ENCODE results near the gene CCDC134.
"Not testable (repeated sequence)": the region's sequence is repeated elsewhere in the genome, so short reads cannot be mapped to it uniquely, and the experiment has no call there.

CCDC134 gene

DNA sequence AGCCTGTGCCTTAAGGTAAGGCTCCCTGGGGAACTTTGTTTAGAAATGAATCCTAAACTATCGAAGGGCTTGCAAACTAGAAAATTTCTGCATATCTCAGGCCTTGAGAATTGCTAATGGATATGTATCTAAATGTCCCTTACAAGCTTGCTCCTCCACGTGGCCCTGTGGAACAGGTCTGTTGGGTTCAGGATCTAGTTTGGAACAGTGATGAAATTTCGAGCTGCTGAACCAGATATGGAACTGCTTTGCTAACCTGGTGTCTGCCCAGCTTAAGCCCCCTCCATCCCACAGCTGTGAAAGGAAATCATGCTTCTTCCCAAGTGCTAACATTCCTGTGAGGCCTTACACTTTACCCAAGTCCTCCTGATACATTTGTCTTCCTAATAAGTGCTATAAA lies 44.0 kb downstream of the CCDC134 start:
- no peak for DNase-seq (ENCODE audit: low spot score)

DNA sequence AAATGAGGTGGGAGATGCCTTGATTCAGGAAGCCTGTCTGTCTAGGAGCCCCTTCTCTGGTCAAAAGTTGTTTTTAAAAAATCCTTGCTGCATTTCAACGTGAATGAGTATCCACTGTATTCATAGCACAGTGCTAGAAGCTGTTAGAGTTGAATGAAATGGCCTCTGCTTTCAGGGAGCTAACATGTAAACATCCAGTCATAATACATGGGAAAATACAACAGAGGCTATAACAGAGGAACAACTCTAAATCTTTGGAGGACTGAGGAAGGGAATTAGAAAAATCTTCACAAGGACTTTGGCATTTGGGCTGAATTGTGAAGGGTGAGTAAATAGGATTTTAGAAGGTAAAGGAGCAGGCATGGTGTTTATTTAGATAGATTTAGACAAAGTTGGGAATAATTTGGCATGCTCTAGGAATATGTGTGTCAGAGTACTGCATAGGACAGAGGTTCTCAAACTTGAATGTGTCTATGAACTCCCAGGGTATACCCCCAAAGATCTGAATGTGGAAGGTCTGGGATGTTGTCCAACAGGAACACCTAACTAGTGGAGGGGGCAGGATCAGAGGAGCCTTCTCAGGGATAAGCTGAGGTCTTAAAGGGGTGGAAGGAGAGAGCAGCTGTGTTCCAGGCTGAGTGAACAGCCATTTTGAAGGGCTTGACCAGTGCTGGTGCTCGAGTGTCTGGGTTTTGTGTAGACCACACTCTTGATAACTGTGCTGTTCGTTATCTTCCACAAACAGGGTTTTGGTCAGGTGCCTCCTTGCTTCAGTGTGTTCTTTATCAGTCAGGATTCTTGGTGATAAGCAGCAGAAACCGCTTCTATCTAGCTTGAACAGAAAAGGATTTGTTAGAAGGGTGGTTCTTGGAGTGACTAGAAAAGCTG lies 45.1 kb downstream of the CCDC134 start:
- DNase-seq (ENCODE audit: low spot score): no peak

DNA sequence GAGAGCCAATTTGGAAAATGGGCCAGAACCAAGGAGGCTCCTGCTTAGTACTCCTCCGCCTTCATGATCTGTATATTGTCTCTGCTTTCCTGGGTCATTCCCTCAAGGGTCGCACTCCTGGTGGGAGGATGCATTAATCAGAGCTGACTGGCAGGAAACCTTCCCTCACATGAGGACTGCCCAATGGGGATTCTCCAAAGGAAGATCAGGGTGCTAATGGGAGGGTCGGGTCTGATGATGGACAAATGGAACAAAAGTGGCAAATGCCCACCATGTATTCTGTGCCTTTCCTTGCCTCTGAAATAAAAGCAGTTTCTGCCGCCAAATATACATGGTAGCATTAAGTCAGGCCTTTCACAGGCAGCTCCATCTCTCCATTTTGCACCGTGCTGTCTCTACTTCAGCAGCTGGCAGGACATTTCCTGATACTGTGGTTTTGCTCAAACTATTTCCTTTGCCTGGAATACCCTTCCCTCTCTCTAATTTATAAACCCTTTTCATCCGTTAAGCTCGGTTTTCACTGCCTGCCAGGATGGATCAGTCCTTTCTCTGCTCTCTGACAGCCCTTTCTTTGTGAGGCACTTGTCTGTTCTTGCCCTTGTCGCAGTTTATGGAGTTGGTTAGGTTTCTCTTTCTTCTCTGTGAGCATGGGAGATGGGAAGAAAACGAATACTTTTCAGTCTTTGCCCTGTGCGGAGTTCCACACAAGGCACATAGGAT lies 45.9 kb downstream of the CCDC134 start:
- DNase-seq (ENCODE audit: low spot score): no peak

DNA sequence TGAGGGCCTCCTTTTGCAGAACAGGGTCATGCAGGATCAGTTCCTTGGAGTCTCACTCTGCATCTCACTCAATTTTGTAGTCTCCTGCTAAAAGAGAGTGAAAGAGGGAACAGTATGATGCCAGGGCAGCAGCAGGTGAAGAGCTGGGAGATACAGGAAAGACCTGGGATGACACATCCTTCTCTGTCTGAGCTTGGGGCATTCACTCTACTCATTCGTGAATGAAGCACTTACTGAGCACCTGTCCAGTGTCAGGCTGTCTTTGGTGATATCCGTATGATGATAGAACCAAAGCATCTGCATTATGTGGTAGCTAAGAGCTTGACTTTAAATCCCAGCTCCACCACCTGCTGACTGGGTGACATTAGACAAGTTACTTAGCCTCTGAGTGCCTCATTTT lies 46.8 kb downstream of the CCDC134 start:
- no peak for DNase-seq (ENCODE audit: low spot score)

DNA sequence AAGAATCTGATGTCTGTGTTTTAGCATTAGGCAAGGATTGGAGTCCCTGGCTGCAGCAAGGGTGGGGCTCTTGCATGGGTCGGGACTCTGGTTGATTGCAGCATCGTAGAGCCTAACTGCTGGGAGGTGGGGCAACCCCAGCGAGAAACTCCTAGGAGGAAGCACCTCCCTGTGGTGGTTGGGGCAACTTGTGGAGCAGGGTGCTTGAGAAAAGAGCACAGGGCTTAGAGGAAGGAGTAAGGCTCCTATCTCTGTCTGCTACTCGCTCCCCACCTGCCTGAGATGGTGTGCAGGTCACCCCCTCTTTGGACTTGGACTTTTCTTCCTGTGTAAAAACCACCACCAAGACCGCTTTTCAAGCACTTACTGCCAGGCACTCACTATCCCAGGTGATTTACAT lies 48.0 kb downstream of the CCDC134 start:
- no peak for DNase-seq (ENCODE audit: low spot score)

DNA sequence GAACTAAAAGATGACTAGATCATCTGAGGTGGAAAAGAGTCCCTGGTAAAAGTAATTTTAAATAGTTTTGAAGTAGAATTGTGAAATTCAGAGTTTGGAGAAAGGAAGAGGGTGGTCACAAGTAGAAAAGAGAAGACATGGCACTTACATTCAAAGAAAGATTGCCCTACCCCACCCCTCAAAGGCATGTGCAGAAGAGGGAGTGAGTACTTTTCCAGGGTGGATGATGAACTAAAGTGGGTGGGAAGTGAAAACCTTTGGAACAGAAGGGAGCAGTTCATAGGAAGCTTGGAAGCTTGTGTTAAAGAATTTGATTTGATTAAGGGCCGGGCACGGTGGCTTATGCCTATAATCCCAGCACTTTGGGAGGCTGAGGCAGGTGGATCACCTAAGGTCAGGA lies 56.0 kb downstream of the CCDC134 start:
- DNase-seq (ENCODE audit: low spot score): no peak

DNA sequence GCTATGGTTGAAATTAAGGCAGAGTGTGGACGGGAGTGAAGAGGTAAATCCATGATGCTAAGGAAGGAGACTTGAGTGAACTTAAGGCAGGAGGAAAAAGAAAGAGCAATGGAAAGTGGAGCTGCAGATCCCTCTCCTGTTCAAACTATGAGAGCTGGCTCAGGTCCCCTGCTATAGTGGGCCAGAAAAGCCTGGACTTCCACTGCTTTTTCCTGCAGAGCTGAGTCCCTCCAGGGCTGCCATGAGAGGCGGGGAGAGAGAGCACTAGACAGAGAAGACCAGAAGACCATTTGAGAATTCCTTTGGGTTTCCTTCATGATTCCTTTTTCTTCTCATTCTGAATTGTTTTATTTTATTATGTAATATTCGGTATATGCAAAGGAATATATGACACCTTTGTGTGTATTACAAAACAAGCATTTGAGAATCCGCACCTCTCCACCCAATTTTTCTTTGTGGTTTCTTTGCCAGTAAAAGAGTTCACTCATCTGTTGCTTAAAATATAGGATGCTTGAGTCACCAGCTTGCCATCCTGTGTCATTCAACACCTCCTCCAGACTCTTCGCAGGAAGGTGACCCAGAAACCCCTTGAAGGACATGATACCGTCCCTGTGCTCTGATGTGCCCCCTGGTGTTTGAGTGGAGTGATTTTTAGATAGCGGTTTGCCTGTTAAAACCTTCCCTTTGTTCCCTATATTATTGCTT lies 56.8 kb downstream of the CCDC134 start:
- peak; percentile 94 for DNase-seq (ENCODE audit: low spot score)

DNA sequence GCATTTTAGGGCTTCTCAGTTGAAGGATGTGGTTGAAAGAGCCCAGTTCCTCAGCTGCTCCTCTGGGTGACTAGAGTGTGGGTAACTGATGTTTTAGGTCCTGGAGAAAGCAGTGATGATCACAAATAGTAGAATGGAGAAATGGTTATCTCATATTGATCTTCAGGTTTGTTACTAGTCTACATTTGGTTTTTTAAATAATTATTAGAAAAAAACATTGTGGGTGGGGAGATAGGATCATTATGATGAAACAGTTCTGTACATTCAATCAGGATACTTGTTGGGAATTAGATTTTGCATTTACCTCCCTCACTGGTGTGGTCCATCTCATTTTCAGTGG lies 57.4 kb downstream of the CCDC134 start:
- DNase-seq (ENCODE audit: low spot score): no peak

DNA sequence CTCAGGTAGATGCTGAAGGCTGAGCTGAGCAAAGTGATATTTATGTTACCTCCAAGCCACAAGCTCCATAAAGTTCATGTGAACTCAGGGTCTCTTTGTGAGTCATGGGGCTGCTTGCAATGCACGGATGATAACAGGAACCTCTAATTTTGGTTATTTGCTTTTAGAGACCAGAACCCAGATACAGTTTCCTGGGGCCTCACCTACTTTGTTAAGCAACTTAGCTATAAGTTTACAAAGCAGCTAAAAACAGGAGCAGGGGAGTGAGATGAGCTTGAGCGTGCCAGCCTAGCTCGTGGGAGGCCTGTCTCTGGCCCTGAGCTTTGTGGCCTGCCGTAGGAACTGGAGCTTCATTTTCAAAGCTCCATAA lies 61.7 kb downstream of the CCDC134 start:
- peak; percentile 68 for DNase-seq (ENCODE audit: low spot score)

DNA sequence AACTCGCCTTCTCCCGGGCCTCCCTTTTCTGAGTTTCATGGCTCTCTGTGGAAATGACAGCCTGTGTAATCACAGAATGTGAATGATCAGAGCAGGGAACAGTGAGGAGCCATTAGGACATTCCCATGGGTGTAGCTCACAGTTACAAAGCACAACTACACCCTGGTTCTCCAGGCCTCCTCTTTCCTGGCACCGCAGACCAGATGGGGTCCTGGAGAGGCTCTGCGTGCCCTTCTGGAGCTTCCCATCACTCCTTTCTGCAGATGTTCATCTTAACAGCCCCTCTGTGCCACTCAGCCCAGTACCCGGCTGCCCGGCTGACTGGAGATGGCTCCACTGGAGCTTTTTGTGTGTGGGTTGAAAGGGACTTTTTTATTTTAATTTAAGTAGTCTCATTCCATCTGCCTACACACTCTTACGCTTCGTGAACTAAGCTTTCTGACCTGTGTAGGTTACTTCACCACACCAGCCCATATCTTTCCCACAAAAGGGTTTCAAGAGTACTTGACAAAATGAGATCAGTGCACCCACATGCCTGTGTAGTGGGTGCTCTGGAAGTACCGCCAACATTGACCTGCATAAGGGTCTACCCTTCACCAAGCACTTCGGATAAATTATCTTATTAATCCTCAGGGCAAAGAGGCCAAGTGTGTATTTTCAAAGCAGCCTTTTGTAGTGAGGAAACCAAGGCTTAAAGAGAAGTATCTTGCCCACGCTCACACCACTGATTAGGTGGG lies 62.2 kb downstream of the CCDC134 start:
- DNase-seq (ENCODE audit: low spot score): peak; percentile 71

DNA sequence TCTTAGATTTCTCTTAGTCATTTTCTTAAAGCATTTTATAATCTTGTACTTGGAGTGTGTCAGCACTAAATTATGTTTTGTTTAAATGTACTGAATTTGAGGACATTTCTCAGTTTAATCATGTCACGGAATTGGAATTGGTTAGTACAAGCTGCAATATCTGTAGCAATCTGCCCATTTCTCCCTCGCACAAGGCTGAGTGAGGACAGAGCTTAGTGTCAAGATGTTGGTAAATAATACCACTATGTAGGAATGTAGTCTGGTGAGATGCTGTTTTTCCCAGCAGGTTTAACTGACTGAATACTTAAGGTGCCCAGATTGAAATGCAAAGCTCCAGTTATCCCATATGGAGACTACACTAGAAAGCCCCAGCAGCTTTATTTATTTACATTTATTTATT lies 63.0 kb downstream of the CCDC134 start:
- no peak for DNase-seq (ENCODE audit: low spot score)

DNA sequence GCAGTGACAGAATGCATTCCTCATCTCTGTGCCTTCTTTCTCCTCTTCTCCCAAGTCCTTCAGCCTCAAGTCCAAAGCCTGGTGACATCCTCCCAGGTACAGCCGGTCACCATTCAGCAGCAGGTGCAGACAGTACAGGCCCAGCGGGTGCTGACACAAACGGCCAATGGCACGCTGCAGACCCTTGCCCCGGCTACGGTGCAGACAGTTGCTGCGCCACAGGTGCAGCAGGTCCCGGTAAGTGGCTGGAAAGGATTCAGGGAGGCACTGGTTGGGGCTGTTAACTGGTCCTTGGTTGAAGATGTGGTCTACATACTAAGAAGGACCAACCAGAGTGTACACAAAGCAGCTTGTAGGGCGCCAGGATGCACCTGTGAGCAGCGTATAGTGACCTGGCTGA lies 68.1 kb downstream of the CCDC134 start:
- DNase-seq (ENCODE audit: low spot score): no peak

DNA sequence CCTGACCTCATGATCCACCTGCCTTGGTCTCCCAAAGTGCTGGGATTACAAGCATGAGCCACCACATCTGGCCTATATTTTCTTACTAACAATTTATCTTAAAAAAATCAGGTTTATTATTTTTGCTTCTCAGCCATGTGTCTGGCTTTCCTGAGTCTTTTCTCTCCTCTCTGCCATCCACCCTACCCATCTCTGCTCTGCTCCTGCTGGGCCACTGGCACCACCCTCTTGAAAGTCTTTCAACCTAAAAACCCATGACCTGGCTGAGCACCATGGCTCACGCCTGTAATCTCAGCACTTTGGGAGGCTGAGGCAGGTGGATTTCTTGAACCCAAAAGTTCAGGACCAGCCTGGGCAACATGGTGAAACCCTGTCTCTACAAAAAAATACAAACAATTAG lies 69.6 kb downstream of the CCDC134 start:
- DNase-seq (ENCODE audit: low spot score): not testable (repeated sequence)

DNA sequence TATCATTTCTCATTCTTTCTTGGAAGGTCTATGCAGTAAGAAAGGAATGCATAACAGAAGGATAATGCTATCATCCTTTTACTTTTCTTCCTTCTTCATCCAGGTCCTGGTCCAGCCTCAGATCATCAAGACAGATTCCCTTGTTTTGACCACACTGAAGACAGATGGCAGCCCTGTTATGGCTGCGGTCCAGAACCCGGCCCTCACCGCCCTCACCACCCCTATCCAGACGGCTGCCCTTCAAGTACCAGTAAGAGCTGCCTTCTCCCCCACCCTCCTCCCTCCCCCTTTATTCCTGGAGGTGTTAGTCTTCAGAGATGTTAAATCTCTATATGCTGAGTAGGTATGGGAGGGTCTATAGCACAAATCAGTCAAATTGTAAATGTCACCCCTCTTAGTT lies 70.3 kb downstream of the CCDC134 start:
- DNase-seq (ENCODE audit: low spot score): no peak

DNA sequence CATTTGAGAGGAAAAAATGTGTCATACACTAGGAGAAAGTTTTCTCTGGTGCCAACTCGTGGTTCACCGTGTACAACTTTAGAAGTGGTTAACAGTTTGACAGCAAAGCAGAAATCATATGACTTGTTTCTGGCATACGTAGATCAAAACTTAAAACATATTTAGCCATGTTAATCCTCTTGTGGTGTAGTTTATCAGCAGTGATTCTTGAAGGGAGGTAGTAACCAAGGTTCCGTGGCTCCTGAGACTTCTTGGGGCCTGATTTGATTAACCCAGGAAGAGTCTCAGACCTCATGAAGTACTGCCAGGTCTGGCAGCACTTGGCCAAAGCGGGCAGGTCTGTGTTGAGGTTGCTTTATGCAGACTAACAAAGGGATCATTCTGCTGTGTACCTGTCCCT lies 72.9 kb downstream of the CCDC134 start:
- peak; percentile 73 for DNase-seq (ENCODE audit: low spot score)

DNA sequence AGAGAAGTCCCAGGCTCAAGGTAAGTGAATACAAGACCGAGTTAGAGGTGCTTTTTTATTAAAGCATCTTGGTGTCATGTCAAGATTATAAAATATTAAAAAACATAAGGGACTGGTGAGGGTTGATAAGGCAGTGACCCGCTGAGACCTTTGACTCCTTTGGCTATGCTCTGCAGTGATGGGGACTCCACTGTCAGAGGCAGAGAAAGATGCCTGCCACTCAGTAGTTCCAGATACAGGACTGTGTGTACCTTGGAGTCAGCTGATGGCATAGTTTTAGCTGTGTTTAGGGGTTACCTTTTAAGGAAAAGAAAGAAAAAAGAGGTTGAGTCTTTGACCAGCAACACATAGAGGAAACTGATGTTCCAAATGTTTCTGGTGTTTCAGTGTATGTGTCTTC lies 73.6 kb downstream of the CCDC134 start:
- DNase-seq (ENCODE audit: low spot score): no peak

DNA sequence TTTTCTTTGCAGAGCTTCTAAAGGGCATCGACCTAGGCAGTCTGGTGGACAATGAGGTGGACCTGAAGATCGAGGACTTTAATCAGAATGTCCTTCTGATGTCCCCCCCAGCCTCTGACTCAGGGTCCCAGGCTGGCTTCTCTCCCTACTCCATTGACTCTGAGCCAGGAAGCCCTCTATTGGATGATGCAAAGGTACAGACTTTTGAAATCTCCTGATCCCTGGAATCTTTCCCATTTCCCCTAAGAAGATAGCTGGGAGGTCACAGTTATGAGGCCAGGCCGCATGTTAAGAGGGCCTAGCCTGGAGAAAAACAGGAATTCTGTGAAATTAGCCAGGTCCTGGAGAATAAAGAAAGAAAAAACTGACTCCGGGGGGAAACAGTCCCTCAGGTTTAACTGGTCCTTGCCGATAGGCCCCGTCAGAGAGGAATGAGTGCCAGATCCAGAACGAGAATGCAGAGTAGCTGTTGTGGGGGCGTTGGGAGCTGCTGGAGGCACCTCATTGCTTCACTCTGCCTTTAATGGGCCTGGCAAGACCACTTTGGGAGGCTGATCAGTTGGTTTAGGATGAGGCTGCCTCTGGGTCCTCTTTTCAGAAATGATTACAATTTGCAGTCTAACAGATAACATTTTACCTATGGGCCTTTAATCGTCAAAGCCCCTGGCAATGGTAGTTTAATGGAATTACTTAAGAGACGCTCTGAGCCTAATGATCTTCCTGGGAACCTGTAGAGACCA lies 75.2 kb downstream of the CCDC134 start:
- no peak for DNase-seq (ENCODE audit: low spot score)
